SJSA1 (cell line): ENCODE data around the gene ENTHD1. TPM values are rescaled to one million over a fixed set of nuclear protein-coding genes. Genes with fewer than 3 reads are reported as not detected.
"Not testable (repeated sequence)": the region's sequence is repeated elsewhere in the genome, so short reads cannot be mapped to it uniquely, and the experiment has no call there.

Source experiments
- DNase-seq, 2 experiments: peaks; one replicate each; pipeline ENCODE4 v3.0.0-alpha.2; 2015 to 2020; ENCODE audit warnings: low spot score in 2 of 2, low read depth in 1 of 2
- H3K27ac ChIP-seq: fragments of 250-450 bp; sonication (Bioruptor Pico); 2 replicates; pipeline ENCODE4 v1.5.1; 2020; ENCODE audit warnings: mild to moderate bottlenecking, moderate library complexity
- H3K27me3 ChIP-seq: fragments of 250-450 bp; sonication (Bioruptor Pico); replicated peaks from 2 replicates; pipeline ENCODE4 v1.5.1; 2020; ENCODE audit warnings: mild to moderate bottlenecking, moderate library complexity
- H3K36me3 ChIP-seq: fragments of 250-450 bp; sonication (Bioruptor Pico); 2 replicates; pipeline ENCODE4 v1.5.1; 2020; ENCODE audit warnings: mild to moderate bottlenecking
- H3K4me1 ChIP-seq: fragments of 250-450 bp; sonication (Bioruptor Pico); replicated peaks from 2 replicates; pipeline ENCODE4 v1.6.1; 2021; ENCODE audit warnings: mild to moderate bottlenecking
- H3K4me3 ChIP-seq: fragments of 250-450 bp; sonication (Bioruptor Pico); 2 replicates; pipeline ENCODE4 v1.5.1; 2020; ENCODE audit warnings: mild to moderate bottlenecking
- H3K9me3 ChIP-seq: fragments of 250-450 bp; sonication (Bioruptor Pico); replicated peaks from 2 replicates; pipeline ENCODE4 v1.5.1; 2020; ENCODE audit warnings: mild to moderate bottlenecking
- total RNA-seq: library from RNA; depleted of rRNA; stranded (reverse); fragments of >200 nt; shearing (Covaris generic); gene quantifications from 2 replicates; pipeline ENCODE4 v1.2.3, GENCODE V29; 2014

ENTHD1 gene
- total RNA-seq, 1 experiment from 2014 or later, result not detected

DNA sequence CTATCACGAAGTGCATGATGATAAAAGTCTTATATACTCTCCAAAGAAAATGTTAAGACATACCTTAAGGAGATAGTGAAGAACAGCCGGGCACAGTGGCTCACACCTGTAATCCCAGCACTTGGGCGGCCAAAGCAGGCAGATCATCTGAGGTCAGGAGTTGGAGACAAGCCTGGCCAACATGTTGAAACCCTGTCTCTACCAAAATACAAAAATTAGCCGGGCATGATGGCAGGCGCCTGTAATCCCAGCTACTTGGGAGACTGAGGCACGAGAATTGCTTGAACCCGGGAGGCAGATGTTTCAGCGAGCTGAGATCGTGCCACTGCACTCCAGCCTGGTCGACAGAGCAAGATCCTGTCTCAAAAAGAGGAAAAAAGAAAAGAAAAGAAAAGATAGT lies 10.5 kb upstream of the ENTHD1 start:
- not testable (repeated sequence) for DNase-seq, H3K4me3 ChIP-seq, H3K9me3 ChIP-seq, H3K27me3 ChIP-seq, H3K4me1 ChIP-seq, H3K36me3 ChIP-seq, H3K27ac ChIP-seq

DNA sequence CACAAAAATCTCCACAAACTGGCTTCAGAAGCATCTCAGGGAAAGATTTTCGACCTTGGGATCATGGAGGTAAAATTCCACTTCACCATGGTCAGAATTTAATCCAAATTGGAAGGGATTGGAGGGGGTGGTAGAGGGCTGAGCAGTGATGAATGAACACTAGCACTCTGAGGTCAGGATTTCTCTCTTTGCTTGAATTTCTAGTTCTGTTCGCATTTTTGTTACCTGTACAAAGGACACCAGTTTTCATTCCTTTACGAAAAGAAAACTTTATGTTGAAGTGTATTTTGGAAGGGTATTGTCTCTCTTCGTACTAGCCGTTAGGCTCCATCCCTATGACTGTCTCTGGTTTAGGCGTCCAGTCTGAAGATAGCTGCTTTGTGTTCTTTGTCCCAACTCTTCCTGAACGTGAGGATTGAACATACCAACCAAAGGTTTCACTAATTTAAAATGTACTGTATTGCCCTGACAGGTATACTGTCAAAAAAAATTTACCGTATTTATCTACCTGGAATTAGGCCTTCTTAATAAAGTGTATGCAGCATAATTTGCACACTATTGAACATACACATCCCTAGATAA lies 8.1 kb upstream of the ENTHD1 start:
- peaks cover 3% of the 10 kb centered on the region for H3K27me3 ChIP-seq

GRCh38 chr22:39900306-39901227 lies 7.0 kb upstream of the ENTHD1 start, which contains the start of gene GRAP2:
TSS of gene GRAP2 (plus strand) at chr22:39901084. CDS start at chr22:39947107, 46,023 bp downstream.
- no peaks in the 10 kb centered on the region for H3K4me1 ChIP-seq
- no peak for DNase-seq
- no peaks in the 10 kb centered on the region for H3K9me3 ChIP-seq
- H3K36me3 ChIP-seq, result no peaks in the 10 kb centered on the region
- no peak within 1 kb of the TSS for H3K4me3 ChIP-seq
- no peaks in the 10 kb centered on the region; the same call in none of the 2 replicates for H3K27me3 ChIP-seq
- H3K27ac ChIP-seq, result no peak within 1 kb of the TSS

More for the DNA sequence above, 8.1 kb upstream of the ENTHD1 start:
- H3K4me1 ChIP-seq, result no peaks in the 10 kb centered on the region
- H3K9me3 ChIP-seq, result no peaks in the 10 kb centered on the region
- no peaks in the 10 kb centered on the region for H3K36me3 ChIP-seq
- no peak overlapping the region for H3K27ac ChIP-seq
- no peak for DNase-seq
- H3K4me3 ChIP-seq, result no peak overlapping the region

- Histone ChIP-seq H3K36me3 (no peaks in the 10 kb centered on the region), H3K4me1 (no peaks in the 10 kb centered on the region), H3K27me3 (peaks cover 6% of the 10 kb centered on the region), H3K9me3 (no peaks in the 10 kb centered on the region), H3K27ac (no peak overlapping the region), H3K4me3 (no peak overlapping the region)
- DNase-seq, result no peak
Observed at GRCh38 chr22:39898997-39899396, 5.4 kb upstream of the ENTHD1 start.

DNA sequence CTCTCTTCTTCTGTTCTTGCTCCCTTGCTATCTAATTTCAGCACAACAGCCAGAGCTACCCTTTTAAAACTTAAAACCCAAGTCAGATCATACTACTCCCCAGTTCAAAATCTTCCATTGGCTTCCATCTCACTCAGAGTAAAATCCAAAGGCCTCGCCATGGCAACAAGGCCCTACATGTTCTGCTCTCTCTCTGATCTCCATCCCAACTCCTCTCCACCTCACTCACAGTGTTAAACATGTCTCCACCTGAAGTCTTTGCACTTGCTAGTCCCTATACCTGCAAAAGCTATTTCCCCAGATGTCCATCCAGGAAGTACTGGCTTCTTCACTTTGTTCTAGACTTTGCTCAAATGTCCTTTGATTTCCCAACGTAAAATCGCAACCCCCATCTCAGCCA lies 4.3 kb upstream of the ENTHD1 start:
- H3K36me3 ChIP-seq, result no peaks in the 10 kb centered on the region
- no peak overlapping the region for H3K4me3 ChIP-seq
- DNase-seq, result no peak
- H3K27ac ChIP-seq, result no peak overlapping the region
- H3K4me1 ChIP-seq, result no peaks in the 10 kb centered on the region
- no peaks in the 10 kb centered on the region for H3K9me3 ChIP-seq
- H3K27me3 ChIP-seq, result peaks cover 6% of the 10 kb centered on the region

DNA sequence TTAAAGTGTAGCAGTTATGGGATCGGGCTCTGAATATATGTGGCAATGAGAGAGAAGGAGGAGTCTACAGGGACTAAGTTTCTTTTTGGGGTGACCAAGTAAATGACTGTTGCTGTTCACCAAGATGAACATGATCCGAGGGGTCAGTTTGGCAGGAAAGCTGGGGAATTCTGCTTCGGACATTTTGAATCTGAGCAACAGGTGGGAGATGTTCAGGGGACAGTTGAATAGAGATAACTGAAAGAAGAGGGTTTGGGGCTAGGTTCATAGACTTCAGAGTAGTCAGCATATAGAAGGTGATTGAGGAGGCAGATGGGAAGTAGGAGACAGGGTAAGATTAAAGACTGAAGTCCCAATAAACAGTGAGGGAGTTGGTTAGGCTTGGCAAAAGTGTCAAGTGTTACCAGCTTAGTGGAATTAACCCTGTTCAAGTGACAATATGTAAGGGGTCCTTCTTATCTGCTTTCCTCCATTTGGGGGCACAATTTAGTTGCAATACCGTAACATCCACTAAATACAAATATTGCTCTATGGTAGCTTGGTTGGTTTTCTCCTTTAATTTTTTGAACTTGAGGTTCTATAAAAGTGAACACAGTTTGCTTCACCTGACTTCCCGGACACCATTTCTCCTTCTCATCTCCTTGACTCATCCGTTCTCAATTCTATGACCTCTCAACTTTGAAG lies 2.9 kb upstream of the ENTHD1 start:
- H3K36me3 ChIP-seq, result no peaks in the 10 kb centered on the region
- H3K27ac ChIP-seq, result no peak overlapping the region
- no peak overlapping the region for H3K4me3 ChIP-seq
- DNase-seq, result no peak
- H3K9me3 ChIP-seq, result no peaks in the 10 kb centered on the region
- peaks cover 13% of the 10 kb centered on the region; the same call in 1 of the 2 replicates for H3K27me3 ChIP-seq
- no peaks in the 10 kb centered on the region for H3K4me1 ChIP-seq

DNA sequence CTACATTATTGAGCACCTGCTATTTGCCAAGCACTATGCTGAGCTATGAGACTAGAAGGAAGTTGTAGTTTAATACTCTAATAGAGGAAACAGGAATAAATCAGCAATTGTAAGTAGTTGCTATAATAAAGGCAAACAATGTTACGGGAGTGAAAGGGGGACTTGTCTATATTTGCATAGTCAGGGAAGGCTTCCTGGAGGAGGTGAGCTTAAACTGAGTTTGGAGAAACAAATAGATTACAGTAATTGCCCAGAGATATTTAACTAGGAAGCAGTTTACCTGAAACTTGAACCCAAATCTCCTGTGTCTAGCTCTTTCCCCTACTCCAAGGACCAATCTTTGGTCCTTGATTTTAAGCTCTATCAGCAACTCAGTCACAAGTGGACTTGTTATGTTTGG lies 2.1 kb upstream of the ENTHD1 start:
- no peaks in the 10 kb centered on the region for H3K9me3 ChIP-seq
- peaks cover 13% of the 10 kb centered on the region; the same call in 1 of the 2 replicates for H3K27me3 ChIP-seq
- H3K4me1 ChIP-seq, result no peaks in the 10 kb centered on the region
- no peaks in the 10 kb centered on the region for H3K36me3 ChIP-seq
- DNase-seq, result no peak
- H3K27ac ChIP-seq, result no peak overlapping the region
- H3K4me3 ChIP-seq, result no peak overlapping the region

GRCh38 chr22:39894554-39895092 lies 1.1 kb upstream of the ENTHD1 start:
- no peak overlapping the region for H3K27ac ChIP-seq
- no peaks in the 10 kb centered on the region for H3K36me3 ChIP-seq
- H3K27me3 ChIP-seq, result peaks cover 13% of the 10 kb centered on the region; the same call in 1 of the 2 replicates
- DNase-seq, result no peak
- H3K4me3 ChIP-seq, result no peak overlapping the region
- no peaks in the 10 kb centered on the region for H3K4me1 ChIP-seq
- H3K9me3 ChIP-seq, result no peaks in the 10 kb centered on the region

GRCh38 chr22:39889924-39890323 lies 3.6 kb downstream of the ENTHD1 start:
- H3K9me3 ChIP-seq, DNase-seq: not testable (repeated sequence)

DNA sequence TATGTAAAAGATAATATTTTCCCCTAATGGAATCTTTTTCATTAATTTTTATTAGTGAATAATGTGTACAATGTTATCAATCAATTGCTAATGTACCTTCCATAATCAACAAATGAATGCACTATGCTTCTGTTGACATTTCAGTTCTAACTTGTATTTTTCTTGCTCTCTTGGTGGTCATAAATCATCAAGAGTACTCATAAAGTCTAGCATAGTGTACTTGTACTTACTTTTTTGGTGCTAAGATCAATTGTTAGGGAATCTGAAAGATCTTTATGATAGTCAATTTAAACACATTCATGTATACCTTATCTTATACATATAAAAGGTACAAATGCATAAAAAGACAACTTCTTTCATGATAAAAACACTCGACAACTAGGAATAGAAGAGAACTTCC lies 10.5 kb downstream of the ENTHD1 start:
- Histone ChIP-seq H3K36me3 (no peaks in the 10 kb centered on the region), H3K27ac (no peak overlapping the region), H3K27me3 (peaks cover 18% of the 10 kb centered on the region), H3K4me1 (no peaks in the 10 kb centered on the region), H3K4me3 (no peak overlapping the region), H3K9me3 (no peaks in the 10 kb centered on the region)
- no peak for DNase-seq

More at GRCh38 chr22:39889924-39890323, 3.6 kb downstream of the ENTHD1 start:
- H3K4me3 ChIP-seq, H3K27ac ChIP-seq, H3K4me1 ChIP-seq, H3K36me3 ChIP-seq: not testable (repeated sequence)
- H3K27me3 ChIP-seq, result peaks cover 25% of the 10 kb centered on the region

DNA sequence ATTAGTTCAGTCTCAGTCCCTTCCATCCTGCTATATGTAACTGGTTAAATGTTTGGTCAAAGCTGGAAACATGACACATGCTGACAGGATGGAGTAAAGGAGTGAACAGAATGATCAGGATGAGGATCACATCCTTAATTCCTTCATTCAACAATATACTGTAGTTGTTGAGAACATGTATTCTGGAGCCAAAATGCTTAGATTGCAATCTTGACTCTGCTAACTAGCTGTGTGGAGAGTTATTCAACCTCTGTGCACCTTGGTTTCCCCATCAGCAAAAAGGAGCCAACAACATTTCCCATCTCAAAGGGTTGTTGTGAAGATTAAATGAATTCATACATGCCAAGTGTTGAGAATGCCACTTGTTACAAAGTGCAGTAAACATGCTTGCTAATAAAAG lies 12.8 kb downstream of the ENTHD1 start:
- H3K9me3 ChIP-seq, result no peaks in the 10 kb centered on the region
- no peak for DNase-seq
- H3K4me3 ChIP-seq, result no peak overlapping the region
- no peaks in the 10 kb centered on the region for H3K36me3 ChIP-seq
- peaks cover 17% of the 10 kb centered on the region for H3K27me3 ChIP-seq
- H3K4me1 ChIP-seq, result no peaks in the 10 kb centered on the region
- H3K27ac ChIP-seq, result no peak overlapping the region

GRCh38 chr22:39877079-39877845 lies 16.3 kb downstream of the ENTHD1 start:
- no peaks in the 10 kb centered on the region for H3K36me3 ChIP-seq
- H3K27me3 ChIP-seq, result peaks cover 13% of the 10 kb centered on the region

More at GRCh38 chr22:39877079-39877845, 16.3 kb downstream of the ENTHD1 start:
- Histone ChIP-seq H3K9me3 (no peaks in the 10 kb centered on the region), H3K4me3 (no peak overlapping the region), H3K27ac (no peak overlapping the region), H3K4me1 (no peaks in the 10 kb centered on the region)
- no peak for DNase-seq
